ENCODE data around the gene PARD3B.

- no peak for TF ChIP-seq BHLHE40 (IDR thresholded peaks at IDR 0.05; ENCODE audit: borderline replicate concordance)
- no peak for TF ChIP-seq ARNT (IDR thresholded peaks at IDR 0.05)
- no peak for TF ChIP-seq FOXA1 (IDR thresholded peaks at IDR 0.05)
- no peak for TF ChIP-seq FOXM1 (IDR thresholded peaks at IDR 0.05; ENCODE audit: borderline replicate concordance)
- TF ChIP-seq, protein P1, sequence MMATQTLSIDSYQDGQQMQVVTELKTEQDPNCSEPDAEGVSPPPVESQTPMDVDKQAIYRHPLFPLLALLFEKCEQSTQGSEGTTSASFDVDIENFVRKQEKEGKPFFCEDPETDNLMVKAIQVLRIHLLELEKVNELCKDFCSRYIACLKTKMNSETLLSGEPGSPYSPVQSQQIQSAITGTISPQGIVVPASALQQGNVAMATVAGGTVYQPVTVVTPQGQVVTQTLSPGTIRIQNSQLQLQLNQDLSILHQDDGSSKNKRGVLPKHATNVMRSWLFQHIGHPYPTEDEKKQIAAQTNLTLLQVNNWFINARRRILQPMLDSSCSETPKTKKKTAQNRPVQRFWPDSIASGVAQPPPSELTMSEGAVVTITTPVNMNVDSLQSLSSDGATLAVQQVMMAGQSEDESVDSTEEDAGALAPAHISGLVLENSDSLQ (IDR thresholded peaks at IDR 0.05): no peak
- no peak for TF ChIP-seq TARDBP (IDR thresholded peaks at IDR 0.05)
These were observed 468.9 kb downstream of the PARD3B start for GRCh38 chr2:205014201-205014600.
